SK-N-SH (cell line): ENCODE measurements around the gene DLG1. TPM values are rescaled to one million over a fixed set of nuclear protein-coding genes. Genes with fewer than 3 reads are reported as not detected.

Source experiments
- CTCF ChIA-PET: fragments of 300-600, 350-600 bp; formaldehyde crosslinking; extraction: SDS; loops from one replicate; lab custom pipeline; 2021; lab: Yijun Ruan, JAX
- POLR2A ChIA-PET: fragments of 350-600 bp; sonication (Branson Sonifier 250); formaldehyde crosslinking; extraction: SDS; loops from one replicate; lab custom pipeline; 2020; ENCODE audit warnings: antibody characterized with exemption, inconsistent platforms; lab: Yijun Ruan, JAX
- DNase-seq: peaks from one replicate; pipeline ENCODE4 v3.0.0; 2012
- H2AFZ ChIP-seq: fragments of 200-600 bp; sonication (generic); 2 replicates; pipeline ENCODE4 v1.8.1; 2016; ENCODE audit warnings: antibody characterized with exemption, mild to moderate bottlenecking, low read depth
- H3F3A ChIP-seq: fragments of 200-600 bp; sonication (generic); replicated peaks from 2 replicates; pipeline ENCODE3; 2016; ENCODE audit warnings: antibody characterized with exemption, mild to moderate bottlenecking; ENCODE audit not compliant: insufficient read depth
- H3K27ac ChIP-seq, 2 experiments: fragments of 200-500 bp in 1 of 2; fragments of 200-600 bp in 1 of 2; sonication (Bioruptor generic) in 1 of 2; sonication (generic), shearing (Covaris generic) in 1 of 2; 2 replicates each; pipeline versions ENCODE4 v1.5.1 to v1.6.1; 2014 to 2016; ENCODE audit warnings: low read depth in 2 of 2, inconsistent platforms in 1 of 2, low read length in 1 of 2, mild to moderate bottlenecking in 1 of 2, mixed read lengths in 1 of 2
- H3K27me3 ChIP-seq: fragments of 200-600 bp; sonication (generic), shearing (Covaris generic); 2 replicates; pipeline ENCODE4 v1.6.1; 2016; ENCODE audit warnings: mixed run types; ENCODE audit not compliant: insufficient read depth
- H3K36me3 ChIP-seq, 2 experiments: fragments of 200-500 bp in 1 of 2; fragments of 200-600 bp in 1 of 2; sonication (Bioruptor generic) in 1 of 2; sonication (generic) in 1 of 2; replicated peaks in 1 of 2; 2 replicates each; pipeline versions ENCODE3 to v1.5.1; 2014 to 2016; ENCODE audit warnings: low read length in 1 of 2, mild to moderate bottlenecking in 1 of 2; ENCODE audit not compliant: insufficient read depth in 2 of 2, control insufficient read depth in 1 of 2
- H3K4me1 ChIP-seq, 2 experiments: fragments of 200-500 bp in 1 of 2; fragments of 200-600 bp in 1 of 2; sonication (Bioruptor generic) in 1 of 2; sonication (generic), shearing (Covaris generic) in 1 of 2; 2 replicates each; pipeline versions ENCODE4 v1.5.1 to v1.6.1; 2014 to 2016; ENCODE audit warnings: low read depth in 1 of 2, low read length in 1 of 2, mixed run types in 1 of 2; ENCODE audit not compliant: insufficient read depth in 2 of 2, control insufficient read depth in 1 of 2
- H3K4me2 ChIP-seq: fragments of 200-600 bp; sonication (generic), shearing (Covaris generic); 2 replicates; pipeline ENCODE4 v1.6.1; 2017; ENCODE audit warnings: mixed run types
- H3K4me3 ChIP-seq, 2 experiments: fragments of 200-500 bp in 1 of 2; fragments of 200-600 bp in 1 of 2; sonication (Bioruptor generic) in 1 of 2; sonication (generic), shearing (Covaris generic) in 1 of 2; 2 replicates each; pipeline versions ENCODE4 v1.5.1 to v1.8.1; 2014 to 2016; ENCODE audit warnings: low read depth in 2 of 2, inconsistent platforms in 1 of 2, low read length in 1 of 2, mild to moderate bottlenecking in 1 of 2, mixed read lengths in 1 of 2, moderate library complexity in 1 of 2
- H3K79me2 ChIP-seq: fragments of 200-600 bp; sonication (generic); 2 replicates; pipeline ENCODE4 v1.8.1; 2017; ENCODE audit warnings: mild to moderate bottlenecking; ENCODE audit not compliant: insufficient read depth
- H3K9ac ChIP-seq: fragments of 200-600 bp; sonication (generic); 2 replicates; pipeline ENCODE4 v1.6.1; 2017; ENCODE audit warnings: mixed run types
- H3K9me2 ChIP-seq: fragments of 200-600 bp; sonication (generic); 2 replicates; pipeline ENCODE4 v1.6.1; 2017; ENCODE audit warnings: mixed run types
- H3K9me3 ChIP-seq: fragments of 200-600 bp; sonication (generic); 2 replicates; pipeline ENCODE4 v1.6.1; 2017; ENCODE audit warnings: mixed run types, mild to moderate bottlenecking, moderate library complexity
- H4K20me1 ChIP-seq: fragments of 200-600 bp; sonication (generic); 2 replicates; pipeline ENCODE4 v1.6.1; 2017; ENCODE audit warnings: mild to moderate bottlenecking, mixed run types; ENCODE audit not compliant: insufficient read depth
- CHD2 ChIP-seq: fragments of 150-350 bp; IDR thresholded peaks from 2 replicates; pipeline ENCODE4 v1.6.1; 2018; ENCODE audit warnings: low read length; ENCODE audit not compliant: partially characterized antibody
- ELF1 ChIP-seq: IDR thresholded peaks from 2 replicates; pipeline ENCODE4 v1.4.0; 2012
- EZH2phosphoT487 ChIP-seq: fragments of 200-600 bp; sonication (generic); IDR thresholded peaks from 2 replicates; pipeline ENCODE4 v1.6.1; 2017; ENCODE audit warnings: low read depth, mixed run types, mild to moderate bottlenecking, antibody characterized with exemption, moderate library complexity, borderline replicate concordance
- FOXJ3 ChIP-seq: sonication (generic); formaldehyde crosslinking; IDR thresholded peaks from 2 replicates; pipeline ENCODE4 v1.5.1; 2020; ENCODE audit warnings: mild to moderate bottlenecking, missing genetic modification reagents
- FOXM1 ChIP-seq: IDR thresholded peaks from 2 replicates; pipeline ENCODE4 v1.4.0; 2012; ENCODE audit warnings: low read depth, mild to moderate bottlenecking
- GABPA ChIP-seq: IDR thresholded peaks from 2 replicates; pipeline ENCODE4 v1.4.0; 2012; ENCODE audit warnings: low read depth, mild to moderate bottlenecking
- JUND ChIP-seq: IDR thresholded peaks from 2 replicates; pipeline ENCODE4 v1.4.0; 2012
- MEF2A ChIP-seq: IDR thresholded peaks from 2 replicates; pipeline ENCODE4 v1.4.0; 2012; ENCODE audit warnings: low read depth, borderline replicate concordance
- NFIC ChIP-seq: IDR thresholded peaks from 2 replicates; pipeline ENCODE4 v1.4.0; 2012; ENCODE audit warnings: borderline replicate concordance
- RAD21 ChIP-seq: IDR thresholded peaks from 2 replicates; pipeline ENCODE4 v1.6.1; 2012; ENCODE audit warnings: mild to moderate bottlenecking, low read length
- RFX5 ChIP-seq: IDR thresholded peaks from 2 replicates; pipeline ENCODE4 v1.6.1; 2012; ENCODE audit warnings: mild to moderate bottlenecking, improper control_type of control experiment, low read length
- RXRA ChIP-seq: IDR thresholded peaks from 2 replicates; pipeline ENCODE4 v1.4.0; 2012; ENCODE audit warnings: low read depth, mild to moderate bottlenecking, borderline replicate concordance
- TAF1 ChIP-seq: IDR thresholded peaks from 2 replicates; pipeline ENCODE4 v1.6.1; 2012; ENCODE audit warnings: low read depth, mild to moderate bottlenecking, low read length, moderate library complexity, borderline replicate concordance
- WGBS: methylation state at CpG from one replicate; pipeline ENCODE4 v1.1.6; 2017; ENCODE audit warnings: low lambda C conversion rate; 5-methylcytosine and 5-hydroxymethylcytosine counted together
- polyA plus RNA-seq, 3 experiments: library from polyadenylated mRNA; depleted of rRNA; stranded (reverse); fragments of >200 nt; gene quantifications; 2 replicates each; pipeline ENCODE4 v1.2.3, GENCODE V29; 2012
- TF ChIP-seq, protein P1 (sequence below): IDR thresholded peaks from 2 replicates; pipeline ENCODE4 v1.4.0; 2012; ENCODE audit warnings: low read depth, borderline replicate concordance
- TF ChIP-seq, protein P2 (sequence below): fragments of 200-600 bp; sonication (generic); IDR thresholded peaks from 2 replicates; pipeline ENCODE4 v1.6.1; 2017; ENCODE audit warnings: antibody characterized with exemption, mild to moderate bottlenecking, moderate library complexity
- TF ChIP-seq, protein P3 (sequence below): IDR thresholded peaks from 2 replicates; pipeline ENCODE4; 2012
- TF ChIP-seq, protein P4 (sequence below): IDR thresholded peaks from 2 replicates; pipeline ENCODE4 v1.6.1; 2012; ENCODE audit warnings: mild to moderate bottlenecking, low read depth, low read length, moderate library complexity

DLG1 gene
- polyA plus RNA-seq, 1 of the 3 experiments (the other 2 are of a cell fraction) = 16.5 TPM

DNA sequence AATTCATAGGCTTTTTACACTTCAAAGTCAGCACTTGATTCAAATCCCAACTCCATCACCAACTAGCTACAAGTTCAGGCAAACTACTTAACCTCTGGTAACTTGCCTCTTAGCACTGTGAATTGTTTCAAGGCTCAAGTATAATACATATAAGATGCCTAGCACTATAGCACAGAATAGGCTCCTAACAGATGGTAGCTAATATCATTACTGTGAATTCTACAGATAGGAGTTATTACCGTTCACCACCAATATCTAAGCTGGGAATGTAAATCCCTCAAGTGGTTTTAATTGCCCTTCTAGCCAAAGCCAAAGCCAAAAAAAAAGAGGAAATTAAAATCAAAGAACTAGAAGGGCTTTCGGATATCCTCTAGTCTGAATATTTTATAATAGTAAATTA lies 15.4 kb downstream of the DLG1 start:
- CTCF ChIA-PET = interaction anchor here (1.1 to 1.4 kb wide), 4 partner anchors 15 to 227 kb away, joined by 3 to 5 read pairs (median 4); no protein-coding TSS in a partner anchor
- TF ChIP-seq FOXM1 = no peak
- no peak for TF ChIP-seq FOXJ3 (CRISPR knock-in tag)
- no peak for TF ChIP-seq ELF1
- TF ChIP-seq, protein P1, sequence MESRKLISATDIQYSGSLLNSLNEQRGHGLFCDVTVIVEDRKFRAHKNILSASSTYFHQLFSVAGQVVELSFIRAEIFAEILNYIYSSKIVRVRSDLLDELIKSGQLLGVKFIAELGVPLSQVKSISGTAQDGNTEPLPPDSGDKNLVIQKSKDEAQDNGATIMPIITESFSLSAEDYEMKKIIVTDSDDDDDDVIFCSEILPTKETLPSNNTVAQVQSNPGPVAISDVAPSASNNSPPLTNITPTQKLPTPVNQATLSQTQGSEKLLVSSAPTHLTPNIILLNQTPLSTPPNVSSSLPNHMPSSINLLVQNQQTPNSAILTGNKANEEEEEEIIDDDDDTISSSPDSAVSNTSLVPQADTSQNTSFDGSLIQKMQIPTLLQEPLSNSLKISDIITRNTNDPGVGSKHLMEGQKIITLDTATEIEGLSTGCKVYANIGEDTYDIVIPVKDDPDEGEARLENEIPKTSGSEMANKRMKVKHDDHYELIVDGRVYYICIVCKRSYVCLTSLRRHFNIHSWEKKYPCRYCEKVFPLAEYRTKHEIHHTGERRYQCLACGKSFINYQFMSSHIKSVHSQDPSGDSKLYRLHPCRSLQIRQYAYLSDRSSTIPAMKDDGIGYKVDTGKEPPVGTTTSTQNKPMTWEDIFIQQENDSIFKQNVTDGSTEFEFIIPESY = no peak
- TF ChIP-seq EZH2phosphoT487 = no peak
- TF ChIP-seq CHD2 = no peak
- no peak for TF ChIP-seq JUND
- TF ChIP-seq, protein P2, sequence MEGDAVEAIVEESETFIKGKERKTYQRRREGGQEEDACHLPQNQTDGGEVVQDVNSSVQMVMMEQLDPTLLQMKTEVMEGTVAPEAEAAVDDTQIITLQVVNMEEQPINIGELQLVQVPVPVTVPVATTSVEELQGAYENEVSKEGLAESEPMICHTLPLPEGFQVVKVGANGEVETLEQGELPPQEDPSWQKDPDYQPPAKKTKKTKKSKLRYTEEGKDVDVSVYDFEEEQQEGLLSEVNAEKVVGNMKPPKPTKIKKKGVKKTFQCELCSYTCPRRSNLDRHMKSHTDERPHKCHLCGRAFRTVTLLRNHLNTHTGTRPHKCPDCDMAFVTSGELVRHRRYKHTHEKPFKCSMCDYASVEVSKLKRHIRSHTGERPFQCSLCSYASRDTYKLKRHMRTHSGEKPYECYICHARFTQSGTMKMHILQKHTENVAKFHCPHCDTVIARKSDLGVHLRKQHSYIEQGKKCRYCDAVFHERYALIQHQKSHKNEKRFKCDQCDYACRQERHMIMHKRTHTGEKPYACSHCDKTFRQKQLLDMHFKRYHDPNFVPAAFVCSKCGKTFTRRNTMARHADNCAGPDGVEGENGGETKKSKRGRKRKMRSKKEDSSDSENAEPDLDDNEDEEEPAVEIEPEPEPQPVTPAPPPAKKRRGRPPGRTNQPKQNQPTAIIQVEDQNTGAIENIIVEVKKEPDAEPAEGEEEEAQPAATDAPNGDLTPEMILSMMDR = no peak
- TF ChIP-seq NFIC = no peak
- TF ChIP-seq RXRA = no peak
- TF ChIP-seq RAD21 = no peak
- TF ChIP-seq, all 33 proteins: peak for 0
- Histone ChIP-seq H3K9ac (no peak overlapping the region), H3K9me2 (no peaks in the 10 kb centered on the region), H3K4me2 (no peak overlapping the region), H3K4me1 (no peaks in the 10 kb centered on the region), H3K4me3 (no peak overlapping the region), H3K36me3 (peaks cover 53 to 86% of the 10 kb centered on the region in 2 experiments), H2AFZ (no peak overlapping the region; the same call in 1 of the 2 replicates), H3K27me3 (no peaks in the 10 kb centered on the region), H3K27ac (peak overlapping the region in 1 of 2 experiments; percentile 29; a peak in 2 of 4 replicates), H3F3A (peaks cover 6% of the 10 kb centered on the region), H3K79me2 (peaks cover 82% of the 10 kb centered on the region), H3K9me3 (no peaks in the 10 kb centered on the region), H4K20me1 (no peaks in the 10 kb centered on the region)
- POLR2A ChIA-PET = interaction anchor here (1.1 kb wide), 1 partner anchor 14 kb away, joined by 3 read pairs; no protein-coding TSS in a partner anchor
- peak; percentile 32 for DNase-seq
- 87% methylated on average over 2 of the region's 2 CpGs for WGBS

DNA sequence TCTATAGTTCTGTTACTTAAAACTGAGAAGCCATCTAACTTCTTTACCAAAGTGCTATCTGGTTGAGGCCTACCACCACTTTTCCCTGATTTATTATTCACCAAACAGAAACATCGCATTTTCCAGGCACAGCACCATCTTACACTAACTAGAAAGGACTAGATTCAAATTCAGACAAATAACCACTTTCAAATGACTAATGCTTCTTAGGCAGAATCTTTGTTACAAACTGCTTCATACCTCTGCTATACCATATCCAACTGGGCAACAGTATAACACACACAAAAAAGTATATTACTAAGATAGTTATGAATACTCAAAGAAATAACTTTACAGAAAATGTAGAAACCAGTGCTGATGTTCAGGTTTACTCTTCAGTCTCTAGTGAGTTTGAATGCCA lies 16.6 kb downstream of the DLG1 start:
- no peak for DNase-seq
- Histone ChIP-seq H3K9ac (no peak overlapping the region), H3K4me3 (no peak overlapping the region), H3K4me2 (no peak overlapping the region), H3K4me1 (no peaks in the 10 kb centered on the region), H3K36me3 (peaks cover 46 to 76% of the 10 kb centered on the region in 2 experiments), H3K27me3 (no peaks in the 10 kb centered on the region), H3K9me2 (no peaks in the 10 kb centered on the region), H3K79me2 (peaks cover 78% of the 10 kb centered on the region), H3K27ac (no peak overlapping the region), H2AFZ (no peak overlapping the region), H4K20me1 (no peaks in the 10 kb centered on the region), H3F3A (peaks cover 6% of the 10 kb centered on the region), H3K9me3 (no peaks in the 10 kb centered on the region)
- 92% methylated on average over 1 of the region's 1 CpG for WGBS
- ChIA-PET POLR2A (no interaction called here), CTCF (interaction anchor here (1.1 to 1.9 kb wide), 3 partner anchors 14 to 228 kb away, joined by 3 to 7 read pairs (median 5); no protein-coding TSS in a partner anchor)
- TF ChIP-seq MEF2A = no peak
- no peak for TF ChIP-seq RFX5
- no peak for TF ChIP-seq GABPA
- no peak for TF ChIP-seq FOXJ3 (CRISPR knock-in tag)
- TF ChIP-seq TAF1 = no peak
- TF ChIP-seq, protein P2 = no peak
- TF ChIP-seq CHD2 = no peak
- TF ChIP-seq, protein P3, sequence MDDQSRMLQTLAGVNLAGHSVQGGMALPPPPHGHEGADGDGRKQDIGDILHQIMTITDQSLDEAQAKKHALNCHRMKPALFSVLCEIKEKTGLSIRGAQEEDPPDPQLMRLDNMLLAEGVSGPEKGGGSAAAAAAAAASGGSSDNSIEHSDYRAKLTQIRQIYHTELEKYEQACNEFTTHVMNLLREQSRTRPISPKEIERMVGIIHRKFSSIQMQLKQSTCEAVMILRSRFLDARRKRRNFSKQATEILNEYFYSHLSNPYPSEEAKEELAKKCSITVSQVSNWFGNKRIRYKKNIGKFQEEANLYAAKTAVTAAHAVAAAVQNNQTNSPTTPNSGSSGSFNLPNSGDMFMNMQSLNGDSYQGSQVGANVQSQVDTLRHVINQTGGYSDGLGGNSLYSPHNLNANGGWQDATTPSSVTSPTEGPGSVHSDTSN = no peak
- TF ChIP-seq FOXM1 = no peak
- TF ChIP-seq, protein P4, sequence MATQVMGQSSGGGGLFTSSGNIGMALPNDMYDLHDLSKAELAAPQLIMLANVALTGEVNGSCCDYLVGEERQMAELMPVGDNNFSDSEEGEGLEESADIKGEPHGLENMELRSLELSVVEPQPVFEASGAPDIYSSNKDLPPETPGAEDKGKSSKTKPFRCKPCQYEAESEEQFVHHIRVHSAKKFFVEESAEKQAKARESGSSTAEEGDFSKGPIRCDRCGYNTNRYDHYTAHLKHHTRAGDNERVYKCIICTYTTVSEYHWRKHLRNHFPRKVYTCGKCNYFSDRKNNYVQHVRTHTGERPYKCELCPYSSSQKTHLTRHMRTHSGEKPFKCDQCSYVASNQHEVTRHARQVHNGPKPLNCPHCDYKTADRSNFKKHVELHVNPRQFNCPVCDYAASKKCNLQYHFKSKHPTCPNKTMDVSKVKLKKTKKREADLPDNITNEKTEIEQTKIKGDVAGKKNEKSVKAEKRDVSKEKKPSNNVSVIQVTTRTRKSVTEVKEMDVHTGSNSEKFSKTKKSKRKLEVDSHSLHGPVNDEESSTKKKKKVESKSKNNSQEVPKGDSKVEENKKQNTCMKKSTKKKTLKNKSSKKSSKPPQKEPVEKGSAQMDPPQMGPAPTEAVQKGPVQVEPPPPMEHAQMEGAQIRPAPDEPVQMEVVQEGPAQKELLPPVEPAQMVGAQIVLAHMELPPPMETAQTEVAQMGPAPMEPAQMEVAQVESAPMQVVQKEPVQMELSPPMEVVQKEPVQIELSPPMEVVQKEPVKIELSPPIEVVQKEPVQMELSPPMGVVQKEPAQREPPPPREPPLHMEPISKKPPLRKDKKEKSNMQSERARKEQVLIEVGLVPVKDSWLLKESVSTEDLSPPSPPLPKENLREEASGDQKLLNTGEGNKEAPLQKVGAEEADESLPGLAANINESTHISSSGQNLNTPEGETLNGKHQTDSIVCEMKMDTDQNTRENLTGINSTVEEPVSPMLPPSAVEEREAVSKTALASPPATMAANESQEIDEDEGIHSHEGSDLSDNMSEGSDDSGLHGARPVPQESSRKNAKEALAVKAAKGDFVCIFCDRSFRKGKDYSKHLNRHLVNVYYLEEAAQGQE = no peak
- no peak for TF ChIP-seq JUND
